Keratinocyte (primary cell): ENCODE data around the gene TUFT1. TPM values are rescaled to one million over a fixed set of nuclear protein-coding genes. Genes with fewer than 3 reads are reported as not detected.

Experiments
- DNase-seq: peaks from one replicate; pipeline ENCODE4 v3.0.0-alpha.2; 2011; ENCODE audit warnings: low read depth, missing footprints, low spot score
- FAIRE-seq: peaks from 2 replicates; lab custom pipeline; 2011; peaks lifted over from hg19 to GRCh38; lab: Jason Lieb, UNC
- H2AFZ ChIP-seq: 2 replicates; pipeline ENCODE4 v1.6.0; 2012; ENCODE audit warnings: low read length, control low read depth, inconsistent platforms; ENCODE audit not compliant: control insufficient read depth
- H3K27ac ChIP-seq: 2 replicates; pipeline ENCODE4 v1.5.1; 2011; ENCODE audit warnings: low read length; ENCODE audit not compliant: control insufficient read depth, insufficient read depth
- H3K27me3 ChIP-seq: 3 replicates; pipeline ENCODE4 v1.6.0; 2011; ENCODE audit warnings: low read length; ENCODE audit not compliant: control insufficient read depth, insufficient read depth; ENCODE audit errors: extremely low read depth
- H3K36me3 ChIP-seq, 2 experiments: 2 replicates in 1 of 2; 3 replicates in 1 of 2; pipeline ENCODE4 v1.5.1; 2011; ENCODE audit warnings: low read length in 2 of 2, mild to moderate bottlenecking in 1 of 2; ENCODE audit not compliant: control insufficient read depth in 2 of 2, insufficient read depth in 2 of 2; ENCODE audit errors: extremely low read depth in 1 of 2
- H3K4me1 ChIP-seq: 3 replicates; pipeline ENCODE4 v1.5.1; 2011; ENCODE audit warnings: low read length; ENCODE audit not compliant: control insufficient read depth, insufficient read depth; ENCODE audit errors: extremely low read depth
- H3K4me2 ChIP-seq: 3 replicates; pipeline ENCODE4 v1.6.0; 2011; ENCODE audit warnings: low read depth, low read length; ENCODE audit not compliant: control insufficient read depth, insufficient read depth; ENCODE audit errors: extremely low read depth
- H3K4me3 ChIP-seq, 3 experiments: fragments of 200-600 bp in 1 of 3; sonication (generic) in 1 of 3; 2 replicates in 2 of 3; 3 replicates in 1 of 3; pipeline ENCODE4 v1.5.1; 2011 to 2016; ENCODE audit warnings: low read length in 3 of 3, mild to moderate bottlenecking in 3 of 3, control low read depth in 2 of 3, inconsistent platforms in 1 of 3, low read depth in 1 of 3, mixed read lengths in 1 of 3, mixed run types in 1 of 3, moderate library complexity in 1 of 3; ENCODE audit not compliant: control insufficient read depth in 2 of 3, insufficient read depth in 2 of 3; ENCODE audit errors: extremely low read depth in 1 of 3
- H3K79me2 ChIP-seq: 2 replicates; pipeline ENCODE4 v1.6.0; 2012; ENCODE audit warnings: low read length; ENCODE audit not compliant: control insufficient read depth, insufficient read depth
- H3K9ac ChIP-seq: 3 replicates; pipeline ENCODE4 v1.6.0; 2011; ENCODE audit warnings: low read length; ENCODE audit not compliant: control insufficient read depth, insufficient read depth; ENCODE audit errors: extremely low read depth
- H3K9me1 ChIP-seq: 3 replicates; pipeline ENCODE4 v1.6.0; 2011; ENCODE audit warnings: low read length; ENCODE audit not compliant: control insufficient read depth, insufficient read depth; ENCODE audit errors: extremely low read depth
- H3K9me3 ChIP-seq: 2 replicates; pipeline ENCODE4 v1.5.1; 2012; ENCODE audit warnings: low read depth, low read length; ENCODE audit not compliant: control insufficient read depth
- H4K20me1 ChIP-seq: 3 replicates; pipeline ENCODE4 v1.6.0; 2011; ENCODE audit warnings: low read length; ENCODE audit not compliant: control insufficient read depth, insufficient read depth; ENCODE audit errors: extremely low read depth
- CTCF ChIP-seq, 3 experiments: IDR thresholded peaks in 1 of 3; conservative IDR thresholded peaks in 1 of 3; optimal IDR thresholded peaks in 1 of 3; 2 replicates in 2 of 3; 3 replicates in 1 of 3; pipeline versions ENCODE3 to v1.5.1; 2011; ENCODE audit warnings: low read length in 3 of 3, mild to moderate bottlenecking in 3 of 3, moderate library complexity in 2 of 3, control low read depth in 1 of 3, inconsistent platforms in 1 of 3; ENCODE audit not compliant: insufficient read depth in 2 of 3; ENCODE audit errors: extremely low read depth in 1 of 3
- EZH2 ChIP-seq: IDR thresholded peaks from one replicate; pipeline ENCODE4 v1.6.1; 2012; ENCODE audit warnings: inconsistent platforms, mild to moderate bottlenecking, low read length, moderate library complexity
- dilution Hi-C: fragments of 300-500 bp; cut with MboI; formaldehyde crosslinking; loops from one replicate; pipeline ENCODE4 v1.7.0; 2020; ENCODE audit warnings: low sequenced_read_pairs; ENCODE audit not compliant: extremely low pct_ligation_motif_present
- polyA plus RNA-seq, 5 experiments: library from polyadenylated mRNA; depleted of rRNA in 3 of 5; stranded (reverse) in 3 of 5; stranded (forward) in 1 of 5; unstranded in 1 of 5; fragments of >200 nt; gene quantifications; 1 replicate in 1 of 5; 2 replicates in 3 of 5; 3 replicates in 1 of 5; pipeline versions ENCODE4 v1.2.1 to v1.2.3, GENCODE V29; 2011 to 2012; ENCODE audit warnings: missing spikeins in 2 of 5, low read depth in 1 of 5, low replicate concordance in 1 of 5

TUFT1 gene
- polyA plus RNA-seq, 1 donor (not counting 4 experiments of a cell fraction or from before 2014, with no cell fraction given), result 70.0 TPM

GRCh38 chr1:151504759-151505158 lies 35.4 kb upstream of the TUFT1 start:
- Histone ChIP-seq H3K4me1 (peaks cover 14% of the 10 kb centered on the region), H3K27me3 (no peaks in the 10 kb centered on the region), H3K4me2 (no peak overlapping the region), H3K27ac (no peak overlapping the region), H2AFZ (no peak overlapping the region), H3K9ac (no peak overlapping the region), H3K79me2 (no peaks in the 10 kb centered on the region), H4K20me1 (no peaks in the 10 kb centered on the region), H3K9me1 (no peaks in the 10 kb centered on the region), H3K4me3 (no peak overlapping the region), H3K36me3 (no peaks in the 10 kb centered on the region), H3K9me3 (no peaks in the 10 kb centered on the region)
- TF ChIP-seq CTCF (optimal IDR thresholded peaks at IDR 0.05 in 1 of 3, IDR thresholded peaks at IDR 0.05 in 1 of 3, conservative IDR thresholded peaks at IDR 0.05 in 1 of 3; ENCODE audit: extremely low read depth in 1 of 3, insufficient read depth in 2 of 3, low read length in 3 of 3) (no peak), EZH2 (no peak)
- dilution Hi-C loops, result no loop called here
- FAIRE-seq (no peak), DNase-seq (no peak)

GRCh38 chr1:151508833-151509232 lies 31.3 kb upstream of the TUFT1 start:
- Histone ChIP-seq H3K4me1 (peaks cover 37% of the 10 kb centered on the region), H3K9me3 (no peaks in the 10 kb centered on the region), H2AFZ (no peak overlapping the region), H3K4me2 (no peak overlapping the region), H3K27ac (no peak overlapping the region), H3K79me2 (no peaks in the 10 kb centered on the region), H3K27me3 (no peaks in the 10 kb centered on the region), H3K36me3 (no peaks in the 10 kb centered on the region), H3K9ac (no peak overlapping the region), H3K9me1 (no peaks in the 10 kb centered on the region), H3K4me3 (no peak overlapping the region), H4K20me1 (no peaks in the 10 kb centered on the region)
- DNase-seq (no peak), FAIRE-seq (no peak)
- TF ChIP-seq CTCF (optimal IDR thresholded peaks at IDR 0.05 in 1 of 3, IDR thresholded peaks at IDR 0.05 in 1 of 3, conservative IDR thresholded peaks at IDR 0.05 in 1 of 3; ENCODE audit: extremely low read depth in 1 of 3, insufficient read depth in 2 of 3, low read length in 3 of 3), result no peak
- TF ChIP-seq EZH2, result no peak
- dilution Hi-C loops, result no loop called here
